ENCODE data around the gene ANXA11.

The ANXA11 gene

GRCh38 chr10:80168679-80169380 is 36.5 kb downstream of the ANXA11 start:
- Histone ChIP-seq H3K4me1 (ENCODE audit: insufficient read depth, low read length) (peaks cover 15% of the 10 kb centered on the region), H3K4me3 (ENCODE audit: low read length) (no peak overlapping the region), H3K27ac (ENCODE audit: low read length) (no peak overlapping the region), H3K9ac (ENCODE audit: low read depth, low read length) (no peak overlapping the region), H3K9me3 (ENCODE audit: insufficient read depth, low read depth, low read length) (no peaks in the 10 kb centered on the region), H3K27me3 (ENCODE audit: insufficient read depth, low read length) (no peaks in the 10 kb centered on the region), H3K36me3 (ENCODE audit: insufficient read depth, low read depth, low read length) (no peaks in the 10 kb centered on the region)

GRCh38 chr10:80168162-80168511 is 37.2 kb downstream of the ANXA11 start:
- no peaks in the 10 kb centered on the region for H3K36me3 ChIP-seq (ENCODE audit: insufficient read depth, low read depth, low read length)
- H3K27ac ChIP-seq (ENCODE audit: low read length): no peak overlapping the region
- no peak overlapping the region for H3K4me3 ChIP-seq (ENCODE audit: low read length)
- no peaks in the 10 kb centered on the region for H3K9me3 ChIP-seq (ENCODE audit: insufficient read depth, low read depth, low read length)
- peaks cover 15% of the 10 kb centered on the region for H3K4me1 ChIP-seq (ENCODE audit: insufficient read depth, low read length)
- no peaks in the 10 kb centered on the region for H3K27me3 ChIP-seq (ENCODE audit: insufficient read depth, low read length)
- no peak overlapping the region for H3K9ac ChIP-seq (ENCODE audit: low read depth, low read length)

- no peak overlapping the region for H3K27ac ChIP-seq (ENCODE audit: low read length)
- H3K4me1 ChIP-seq (ENCODE audit: insufficient read depth, low read length): peaks cover 15% of the 10 kb centered on the region
- H3K9me3 ChIP-seq (ENCODE audit: insufficient read depth, low read depth, low read length): no peaks in the 10 kb centered on the region
- no peak overlapping the region for H3K4me3 ChIP-seq (ENCODE audit: low read length)
- H3K27me3 ChIP-seq (ENCODE audit: insufficient read depth, low read length): no peaks in the 10 kb centered on the region
- H3K36me3 ChIP-seq (ENCODE audit: insufficient read depth, low read depth, low read length): peaks cover 3% of the 10 kb centered on the region; the same call in 1 of the 2 replicates
- no peak overlapping the region for H3K9ac ChIP-seq (ENCODE audit: low read depth, low read length)
Measured at GRCh38 chr10:80167471-80168161, 37.7 kb downstream of the ANXA11 start.

- Histone ChIP-seq H3K36me3 (ENCODE audit: insufficient read depth, low read depth, low read length) (peaks cover 4% of the 10 kb centered on the region; the same call in 1 of the 2 replicates), H3K27me3 (ENCODE audit: insufficient read depth, low read length) (no peaks in the 10 kb centered on the region), H3K4me3 (ENCODE audit: low read length) (no peak overlapping the region), H3K4me1 (ENCODE audit: insufficient read depth, low read length) (peaks cover 12% of the 10 kb centered on the region), H3K9ac (ENCODE audit: low read depth, low read length) (no peak overlapping the region), H3K27ac (ENCODE audit: low read length) (no peak overlapping the region), H3K9me3 (ENCODE audit: insufficient read depth, low read depth, low read length) (no peaks in the 10 kb centered on the region)
Measured at GRCh38 chr10:80166581-80167470, 38.5 kb downstream of the ANXA11 start.

- Histone ChIP-seq H3K9me3 (ENCODE audit: insufficient read depth, low read depth, low read length) (no peaks in the 10 kb centered on the region), H3K4me3 (ENCODE audit: low read length) (no peak overlapping the region), H3K27ac (ENCODE audit: low read length) (no peak overlapping the region), H3K9ac (ENCODE audit: low read depth, low read length) (no peak overlapping the region), H3K36me3 (ENCODE audit: insufficient read depth, low read depth, low read length) (peaks cover 4% of the 10 kb centered on the region; the same call in 1 of the 2 replicates), H3K27me3 (ENCODE audit: insufficient read depth, low read length) (no peaks in the 10 kb centered on the region), H3K4me1 (ENCODE audit: insufficient read depth, low read length) (peaks cover 11% of the 10 kb centered on the region; the same call in 1 of the 2 replicates)
Measured at GRCh38 chr10:80165173-80165572, 40.2 kb downstream of the ANXA11 start.

GRCh38 chr10:80164596-80164995 is 40.7 kb downstream of the ANXA11 start:
- Histone ChIP-seq H3K27me3 (ENCODE audit: insufficient read depth, low read length) (no peaks in the 10 kb centered on the region), H3K4me1 (ENCODE audit: insufficient read depth, low read length) (peaks cover 11% of the 10 kb centered on the region; the same call in 1 of the 2 replicates), H3K4me3 (ENCODE audit: low read length) (no peak overlapping the region), H3K36me3 (ENCODE audit: insufficient read depth, low read depth, low read length) (peaks cover 4% of the 10 kb centered on the region; the same call in 1 of the 2 replicates), H3K9me3 (ENCODE audit: insufficient read depth, low read depth, low read length) (no peaks in the 10 kb centered on the region), H3K9ac (ENCODE audit: low read depth, low read length) (no peak overlapping the region), H3K27ac (ENCODE audit: low read length) (no peak overlapping the region)

GRCh38 chr10:80163741-80164341 is 41.5 kb downstream of the ANXA11 start:
- Histone ChIP-seq H3K4me3 (ENCODE audit: low read length) (no peak overlapping the region), H3K36me3 (ENCODE audit: insufficient read depth, low read depth, low read length) (peaks cover 6% of the 10 kb centered on the region; the same call in 1 of the 2 replicates)

GRCh38 chr10:80161321-80162083 is 43.8 kb downstream of the ANXA11 start:
- Histone ChIP-seq H3K36me3 (ENCODE audit: insufficient read depth, low read depth, low read length) (peaks cover 23% of the 10 kb centered on the region), H3K9ac (ENCODE audit: low read depth, low read length) (no peak overlapping the region), H3K9me3 (ENCODE audit: insufficient read depth, low read depth, low read length) (no peaks in the 10 kb centered on the region), H3K27ac (ENCODE audit: low read length) (peak overlapping the region; percentile 55), H3K27me3 (ENCODE audit: insufficient read depth, low read length) (no peaks in the 10 kb centered on the region), H3K4me3 (ENCODE audit: low read length) (no peak overlapping the region), H3K4me1 (ENCODE audit: insufficient read depth, low read length) (peaks cover 11% of the 10 kb centered on the region; the same call in 1 of the 2 replicates)

More at GRCh38 chr10:80163741-80164341, 41.5 kb downstream of the ANXA11 start:
- no peaks in the 10 kb centered on the region for H3K9me3 ChIP-seq (ENCODE audit: insufficient read depth, low read depth, low read length)
- peaks cover 11% of the 10 kb centered on the region; the same call in 1 of the 2 replicates for H3K4me1 ChIP-seq (ENCODE audit: insufficient read depth, low read length)
- H3K27me3 ChIP-seq (ENCODE audit: insufficient read depth, low read length): no peaks in the 10 kb centered on the region
- H3K9ac ChIP-seq (ENCODE audit: low read depth, low read length): no peak overlapping the region
- no peak overlapping the region for H3K27ac ChIP-seq (ENCODE audit: low read length)

GRCh38 chr10:80160361-80161320 is 44.7 kb downstream of the ANXA11 start:
- Histone ChIP-seq H3K4me3 (ENCODE audit: low read length) (no peak overlapping the region), H3K36me3 (ENCODE audit: insufficient read depth, low read depth, low read length) (peaks cover 23% of the 10 kb centered on the region), H3K27ac (ENCODE audit: low read length) (no peak overlapping the region), H3K4me1 (ENCODE audit: insufficient read depth, low read length) (peaks cover 11% of the 10 kb centered on the region; the same call in 1 of the 2 replicates), H3K9me3 (ENCODE audit: insufficient read depth, low read depth, low read length) (no peaks in the 10 kb centered on the region), H3K9ac (ENCODE audit: low read depth, low read length) (no peak overlapping the region; the same call in 1 of the 2 replicates), H3K27me3 (ENCODE audit: insufficient read depth, low read length) (no peaks in the 10 kb centered on the region)

Measured in iPS-20b (cell line).